K562 (cell line): Measurements from ENCODE around the gene TMEM247.

Experiments used
- ATF2 ChIP-seq: sonication (generic); formaldehyde crosslinking; IDR thresholded peaks from 2 replicates; pipeline ENCODE4 v1.8.1; 2022; ENCODE audit warnings: missing genetic modification reagents
- CTCF ChIP-seq, 3 experiments: IDR thresholded peaks in 2 of 3; conservative IDR thresholded peaks in 1 of 3; 2 replicates each; pipeline ENCODE4 v1.5.1; 2011 to 2012; ENCODE audit warnings: low read length in 3 of 3, mild to moderate bottlenecking in 3 of 3, control low read depth in 2 of 3, improper control_type of control experiment in 1 of 3, inconsistent platforms in 1 of 3, low read depth in 1 of 3, mixed read lengths in 1 of 3, moderate library complexity in 1 of 3; ENCODE audit not compliant: insufficient read depth in 2 of 3
- HNRNPH1 ChIP-seq: fragments of 200-400 bp; formaldehyde crosslinking; optimal IDR thresholded peaks from 2 replicates; pipeline ENCODE3; 2017; ENCODE audit warnings: low read depth, mild to moderate bottlenecking, low read length, moderate library complexity
- KDM1A ChIP-seq, 2 experiments: fragments of 450-650 bp; IDR thresholded peaks; 2 replicates each; pipeline ENCODE4 v1.6.1; 2016; ENCODE audit warnings: mild to moderate bottlenecking in 2 of 2
- NBN ChIP-seq: fragments of 450-650 bp; IDR thresholded peaks from 2 replicates; pipeline ENCODE4 v1.6.1; 2016; ENCODE audit warnings: low read depth, mild to moderate bottlenecking
- RNF2 ChIP-seq: sonication (generic); IDR thresholded peaks from 2 replicates; pipeline ENCODE4 v1.6.1; 2016
- SMAD4 ChIP-seq: fragments of 250-450 bp; sonication (Bioruptor Pico); conservative IDR thresholded peaks from 2 replicates; pipeline ENCODE4 v1.8.0; 2021; ENCODE audit warnings: inconsistent platforms, mild to moderate bottlenecking, moderate library complexity
- TCFL5 ChIP-seq: fragments of 250-450 bp; sonication (Bioruptor Pico); conservative IDR thresholded peaks from 2 replicates; pipeline ENCODE4 v1.6.1; 2021; ENCODE audit warnings: mild to moderate bottlenecking, moderate library complexity, matching md5 sums
- TF ChIP-seq, protein P1 (sequence below): fragments of 250-450 bp; sonication (Bioruptor Pico); IDR thresholded peaks from 2 replicates; pipeline ENCODE4 v1.8.0; 2021; ENCODE audit warnings: mild to moderate bottlenecking, moderate library complexity
- TF ChIP-seq, protein P2 (sequence below): sonication (generic); formaldehyde crosslinking; IDR thresholded peaks from 2 replicates; pipeline ENCODE4 v1.5.0; 2020; ENCODE audit warnings: missing genetic modification reagents

DNA sequence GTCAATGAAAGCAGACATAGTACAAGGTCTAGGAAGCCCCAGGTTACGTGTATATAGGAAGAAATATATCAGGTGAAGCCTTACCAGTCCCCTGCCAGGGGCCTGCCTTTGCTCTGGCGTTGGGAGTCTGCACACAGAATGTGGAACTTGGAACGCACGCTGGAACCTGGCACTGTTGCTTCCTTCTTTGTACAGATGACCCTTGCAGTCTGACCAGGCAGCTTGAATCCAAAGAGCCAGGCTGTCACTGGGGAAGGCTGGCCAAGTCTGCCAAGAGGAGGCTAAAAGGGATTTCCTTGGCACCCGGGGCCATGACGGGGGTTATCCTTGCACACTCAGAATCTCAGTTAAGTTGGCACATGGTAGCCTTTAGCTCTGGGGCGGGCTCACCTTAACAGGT, 39.5 kb downstream of the TMEM247 start:
- no peak for TF ChIP-seq KDM1A (IDR thresholded peaks at IDR 0.05)
- no peak for TF ChIP-seq ATF2 (CRISPR knock-in tag)
- TF ChIP-seq HNRNPH1, result no peak
- TF ChIP-seq CTCF (IDR thresholded peaks at IDR 0.05 in 2 of 3, conservative IDR thresholded peaks at IDR 0.05 in 1 of 3; ENCODE audit: insufficient read depth in 2 of 3, low read depth in 1 of 3, low read length in 3 of 3), result no peak
- TF ChIP-seq RNF2, result no peak
- no peak for TF ChIP-seq TCFL5 (CRISPR knock-in tag)
- TF ChIP-seq NBN, result no peak
- TF ChIP-seq, protein P1, sequence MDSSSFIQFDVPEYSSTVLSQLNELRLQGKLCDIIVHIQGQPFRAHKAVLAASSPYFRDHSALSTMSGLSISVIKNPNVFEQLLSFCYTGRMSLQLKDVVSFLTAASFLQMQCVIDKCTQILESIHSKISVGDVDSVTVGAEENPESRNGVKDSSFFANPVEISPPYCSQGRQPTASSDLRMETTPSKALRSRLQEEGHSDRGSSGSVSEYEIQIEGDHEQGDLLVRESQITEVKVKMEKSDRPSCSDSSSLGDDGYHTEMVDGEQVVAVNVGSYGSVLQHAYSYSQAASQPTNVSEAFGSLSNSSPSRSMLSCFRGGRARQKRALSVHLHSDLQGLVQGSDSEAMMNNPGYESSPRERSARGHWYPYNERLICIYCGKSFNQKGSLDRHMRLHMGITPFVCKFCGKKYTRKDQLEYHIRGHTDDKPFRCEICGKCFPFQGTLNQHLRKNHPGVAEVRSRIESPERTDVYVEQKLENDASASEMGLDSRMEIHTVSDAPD (CRISPR knock-in tag), result no peak
- TF ChIP-seq, protein P2, sequence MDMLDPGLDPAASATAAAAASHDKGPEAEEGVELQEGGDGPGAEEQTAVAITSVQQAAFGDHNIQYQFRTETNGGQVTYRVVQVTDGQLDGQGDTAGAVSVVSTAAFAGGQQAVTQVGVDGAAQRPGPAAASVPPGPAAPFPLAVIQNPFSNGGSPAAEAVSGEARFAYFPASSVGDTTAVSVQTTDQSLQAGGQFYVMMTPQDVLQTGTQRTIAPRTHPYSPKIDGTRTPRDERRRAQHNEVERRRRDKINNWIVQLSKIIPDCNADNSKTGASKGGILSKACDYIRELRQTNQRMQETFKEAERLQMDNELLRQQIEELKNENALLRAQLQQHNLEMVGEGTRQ, result no peak
- TF ChIP-seq SMAD4 (CRISPR knock-in tag), result no peak
